ENCODE data around the gene SOD2.

- TF ChIP-seq, protein P1, sequence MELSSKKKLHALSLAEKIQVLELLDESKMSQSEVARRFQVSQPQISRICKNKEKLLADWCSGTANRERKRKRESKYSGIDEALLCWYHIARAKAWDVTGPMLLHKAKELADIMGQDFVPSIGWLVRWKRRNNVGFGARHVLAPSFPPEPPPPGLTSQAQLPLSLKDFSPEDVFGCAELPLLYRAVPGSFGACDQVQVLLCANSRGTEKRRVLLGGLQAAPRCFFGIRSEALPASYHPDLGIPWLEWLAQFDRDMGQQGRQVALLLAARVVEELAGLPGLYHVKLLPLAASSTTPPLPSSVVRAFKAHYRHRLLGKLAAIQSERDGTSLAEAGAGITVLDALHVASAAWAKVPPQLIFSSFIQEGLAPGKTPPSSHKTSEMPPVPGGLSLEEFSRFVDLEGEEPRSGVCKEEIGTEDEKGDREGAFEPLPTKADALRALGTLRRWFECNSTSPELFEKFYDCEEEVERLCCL (CRISPR knock-in tag; IDR thresholded peaks at IDR 0.05; ENCODE audit: borderline replicate concordance) = no peak
- no peak for TF ChIP-seq POLR2A (IDR thresholded peaks at IDR 0.05; ENCODE audit: insufficient read depth in 1 of 2, low read depth in 2 of 2, low read length in 2 of 2)
- TF ChIP-seq ZNF670 (CRISPR knock-in tag; IDR thresholded peaks at IDR 0.05; ENCODE audit: borderline replicate concordance) = no peak
- no peak for TF ChIP-seq RAD21 (CRISPR knock-in tag; IDR thresholded peaks at IDR 0.05)
- TF ChIP-seq KAT7 (CRISPR knock-in tag; IDR thresholded peaks at IDR 0.05; ENCODE audit: borderline replicate concordance) = no peak
- TF ChIP-seq KDM1A (CRISPR knock-in tag; IDR thresholded peaks at IDR 0.05) = no peak
- no peak for TF ChIP-seq MZF1 (CRISPR knock-in tag; IDR thresholded peaks at IDR 0.05; ENCODE audit: borderline replicate concordance)
- TF ChIP-seq SP2 (CRISPR knock-in tag; IDR thresholded peaks at IDR 0.05) = no peak
- TF ChIP-seq CTCF (CRISPR knock-in tag; IDR thresholded peaks at IDR 0.05) = no peak
Measured at GRCh38 chr6:159722655-159723054, 29.6 kb upstream of the SOD2 start.
